ENCODE data around the gene MEGF8. TPM values are rescaled to one million over a fixed set of nuclear protein-coding genes. Genes with fewer than 3 reads are reported as not detected.

The MEGF8 gene
- total and polyA plus RNA-seq, 2 donors (not counting 3 experiments of a cell fraction or from before 2014, with no cell fraction given): 20.6 to 39.6 TPM

DNA sequence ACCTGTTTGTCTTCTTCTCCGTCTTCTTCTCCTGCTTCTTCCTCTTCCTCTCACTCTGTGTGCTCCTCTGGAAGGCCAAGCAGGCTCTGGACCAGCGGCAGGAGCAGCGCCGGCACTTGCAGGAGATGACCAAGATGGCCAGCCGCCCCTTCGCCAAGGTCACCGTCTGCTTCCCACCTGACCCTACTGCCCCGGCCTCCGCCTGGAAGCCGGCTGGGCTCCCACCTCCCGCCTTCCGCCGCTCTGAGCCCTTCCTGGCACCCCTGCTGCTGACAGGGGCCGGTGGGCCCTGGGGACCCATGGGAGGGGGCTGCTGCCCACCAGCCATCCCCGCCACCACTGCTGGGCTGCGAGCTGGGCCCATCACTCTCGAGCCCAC, 50.7 kb downstream of the MEGF8 start:
- H3K4me1 ChIP-seq (ENCODE audit: control insufficient read depth, extremely low read depth, insufficient read depth, low read length): no peaks in the 10 kb centered on the region
- dilution Hi-C loops (cut with MboI; ENCODE audit: extremely low pct_ligation_motif_present, low sequenced_read_pairs): no loop called here
- H3K4me3 ChIP-seq (replicated peaks in 1 of 3; ENCODE audit: insufficient read depth in 1 of 3, low read depth in 1 of 3, low read length in 3 of 3): no peak overlapping the region
- no peak for DNase-seq (ENCODE audit: low read depth, low spot score)
- H3K9me3 ChIP-seq (replicated peaks; ENCODE audit: control insufficient read depth, insufficient read depth, low read length): no peaks in the 10 kb centered on the region
- ChIA-PET CTCF (no interaction called here), POLR2A (no interaction called here)
- FAIRE-seq: no peak
- H3K4me2 ChIP-seq (ENCODE audit: insufficient read depth, low read length): no peak overlapping the region
- no peaks in the 10 kb centered on the region for H4K20me1 ChIP-seq (replicated peaks; ENCODE audit: control insufficient read depth, extremely low read depth, insufficient read depth, low read length)
- no peaks in the 10 kb centered on the region for H3K9me1 ChIP-seq (replicated peaks; ENCODE audit: control insufficient read depth, extremely low read depth, insufficient read depth, low read length)
- no peaks in the 10 kb centered on the region for H3K27me3 ChIP-seq (ENCODE audit: control insufficient read depth in 2 of 2, insufficient read depth in 2 of 2, low read length in 2 of 2)
- no TSS peak for BruUV-seq (replicated peaks)
- intact Hi-C loops (cut with micrococcal nuclease): no loop called here
- no peak overlapping the region for H3K27ac ChIP-seq (ENCODE audit: insufficient read depth, low read depth, low read length)
- H3K79me2 ChIP-seq (ENCODE audit: control insufficient read depth, insufficient read depth, low read length): no peaks in the 10 kb centered on the region
- H2AFZ ChIP-seq (ENCODE audit: low read depth, low read length): no peak overlapping the region
- peaks cover 0 to 4% of the 10 kb centered on the region in 2 experiments for H3K36me3 ChIP-seq (ENCODE audit: control insufficient read depth in 2 of 2, extremely low read depth in 1 of 2, insufficient read depth in 2 of 2, low read length in 2 of 2)
- no peak for TF ChIP-seq CTCF (IDR thresholded peaks at IDR 0.05; ENCODE audit: extremely low read depth in 1 of 2, insufficient read depth in 1 of 2, low read depth in 1 of 2, low read length in 2 of 2)
- TF ChIP-seq EZH2 (IDR thresholded peaks at IDR 0.05; ENCODE audit: borderline replicate concordance, low read depth, low read length, severe bottlenecking): no peak
- H3K9ac ChIP-seq (replicated peaks; ENCODE audit: extremely low read depth, insufficient read depth, low read length): no peak overlapping the region

DNA sequence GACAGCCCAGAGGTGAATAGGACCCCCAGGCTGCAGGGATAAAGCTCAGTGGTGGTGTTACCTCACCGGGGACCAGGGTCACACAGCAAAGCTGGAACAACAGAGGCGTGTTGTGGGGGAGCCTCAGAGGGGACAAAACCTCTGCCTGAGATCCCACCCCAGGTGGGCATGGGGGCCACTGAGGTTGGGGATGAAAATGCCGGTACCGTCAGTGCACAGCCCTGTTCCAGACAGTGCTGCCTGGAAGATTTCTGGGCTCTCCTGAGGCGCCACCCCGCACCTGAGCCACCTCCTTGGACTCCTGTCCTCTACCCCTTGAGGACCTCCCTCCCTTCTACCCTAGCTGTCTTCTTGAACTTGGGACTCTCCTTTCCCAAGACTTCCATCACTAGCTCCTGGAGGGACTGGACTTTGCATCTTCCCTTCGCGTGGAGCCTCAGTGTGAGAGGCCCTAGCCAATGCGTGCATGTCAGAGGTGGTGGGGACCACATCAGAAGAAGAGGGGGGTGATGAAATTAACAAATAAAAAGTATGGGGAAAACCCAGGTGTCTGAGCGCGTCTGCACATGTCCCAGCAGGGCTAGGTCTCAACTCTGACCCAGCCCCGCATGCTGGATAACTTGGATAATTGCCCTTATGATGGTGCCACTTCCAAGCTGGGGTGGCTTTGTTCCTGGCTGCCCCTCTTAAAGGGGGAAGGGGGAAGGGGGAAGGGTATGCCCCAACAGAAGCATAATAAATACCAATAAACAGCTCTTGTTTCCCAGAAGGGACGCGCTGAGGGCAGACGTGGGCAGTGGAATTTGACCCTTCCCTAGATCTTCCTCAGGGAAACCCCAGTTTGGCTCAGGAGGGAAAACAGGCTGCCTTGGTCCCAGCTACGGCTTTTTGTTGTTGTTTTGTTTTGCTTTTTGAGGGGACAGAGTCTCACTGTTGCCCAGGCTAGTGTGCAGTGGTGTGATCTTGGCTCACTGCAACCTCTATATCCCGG, 53.1 kb downstream of the MEGF8 start:
- no peak for DNase-seq (ENCODE audit: low read depth, low spot score)
- H3K79me2 ChIP-seq (ENCODE audit: control insufficient read depth, insufficient read depth, low read length): no peaks in the 10 kb centered on the region
- POLR2A ChIA-PET: interaction anchor here (0.7 kb wide), 1 partner anchor 21 kb away, joined by 4 read pairs; no protein-coding TSS in a partner anchor
- no peak overlapping the region for H3K4me2 ChIP-seq (ENCODE audit: insufficient read depth, low read length)
- no peaks in the 10 kb centered on the region for H3K4me1 ChIP-seq (ENCODE audit: control insufficient read depth, extremely low read depth, insufficient read depth, low read length)
- H2AFZ ChIP-seq (ENCODE audit: low read depth, low read length): no peak overlapping the region
- no peaks in the 10 kb centered on the region for H3K9me3 ChIP-seq (replicated peaks; ENCODE audit: control insufficient read depth, insufficient read depth, low read length)
- no peaks in the 10 kb centered on the region for H4K20me1 ChIP-seq (replicated peaks; ENCODE audit: control insufficient read depth, extremely low read depth, insufficient read depth, low read length)
- no peak for TF ChIP-seq EZH2 (IDR thresholded peaks at IDR 0.05; ENCODE audit: borderline replicate concordance, low read depth, low read length, severe bottlenecking)
- no peak for TF ChIP-seq JUN (IDR thresholded peaks at IDR 0.05; ENCODE audit: borderline replicate concordance, insufficient read depth, insufficient read length, low read depth)
- no peak for TF ChIP-seq CTCF (IDR thresholded peaks at IDR 0.05; ENCODE audit: extremely low read depth in 1 of 2, insufficient read depth in 1 of 2, low read depth in 1 of 2, low read length in 2 of 2)
- TF ChIP-seq FOS (IDR thresholded peaks at IDR 0.05; ENCODE audit: borderline replicate concordance, insufficient read depth, low read length): no peak
- no peak for TF ChIP-seq POLR2AphosphoS5 (IDR thresholded peaks at IDR 0.05; ENCODE audit: insufficient read depth, low read depth, low read length)
- TF ChIP-seq GATA2 (IDR thresholded peaks at IDR 0.05; ENCODE audit: insufficient read depth, insufficient read length, low read depth, low read length): no peak
- TF ChIP-seq POLR2A (IDR thresholded peaks at IDR 0.05; ENCODE audit: low read depth, low read length): no peak
- TF ChIP-seq MYC (IDR thresholded peaks at IDR 0.05; ENCODE audit: low read depth, low read length): no peak
- no peak for TF ChIP-seq MAX (IDR thresholded peaks at IDR 0.05; ENCODE audit: insufficient read depth, insufficient read length)
- dilution Hi-C loops (cut with MboI; ENCODE audit: extremely low pct_ligation_motif_present, low sequenced_read_pairs) (no loop called here), intact Hi-C loops (cut with micrococcal nuclease) (no loop called here)
- peaks cover 0 to 2% of the 10 kb centered on the region in 2 experiments for H3K36me3 ChIP-seq (ENCODE audit: control insufficient read depth in 2 of 2, extremely low read depth in 1 of 2, insufficient read depth in 2 of 2, low read length in 2 of 2)
- H3K27me3 ChIP-seq (ENCODE audit: control insufficient read depth in 2 of 2, insufficient read depth in 2 of 2, low read length in 2 of 2): no peaks in the 10 kb centered on the region
- H3K9ac ChIP-seq (replicated peaks; ENCODE audit: extremely low read depth, insufficient read depth, low read length): no peak overlapping the region
- H3K9me1 ChIP-seq (replicated peaks; ENCODE audit: control insufficient read depth, extremely low read depth, insufficient read depth, low read length): no peaks in the 10 kb centered on the region
- no peak for FAIRE-seq
- no peak overlapping the region for H3K4me3 ChIP-seq (replicated peaks in 1 of 3; ENCODE audit: insufficient read depth in 1 of 3, low read depth in 1 of 3, low read length in 3 of 3)
- BruUV-seq (replicated peaks): TSS peak; percentile 45
- H3K27ac ChIP-seq (ENCODE audit: insufficient read depth, low read depth, low read length): no peak overlapping the region
- CTCF ChIA-PET: interaction anchor here (0.9 kb wide), 2 partner anchors 9 to 22 kb away, joined by 3 read pairs; no protein-coding TSS in a partner anchor

Data from endothelial cell of umbilical vein (primary cell).